K562 (cell line): ENCODE measurements around the gene TTLL9. TPM values are rescaled to one million over a fixed set of nuclear protein-coding genes. Genes with fewer than 3 reads are reported as not detected.
A peak's percentile ranks its signal among the peaks of the same experiment; 100 is the strongest.

Experiments used
- FOXK2 ChIP-seq, 2 experiments: fragments of 450-650 bp; IDR thresholded peaks in 1 of 2; conservative IDR thresholded peaks in 1 of 2; 2 replicates each; pipeline ENCODE4 v1.6.1; 2016; ENCODE audit warnings: low read depth in 2 of 2, mild to moderate bottlenecking in 1 of 2
- JUND ChIP-seq, 2 experiments: IDR thresholded peaks; 2 replicates in 1 of 2; 3 replicates in 1 of 2; pipeline ENCODE4 v1.6.1; 2011; ENCODE audit warnings: borderline replicate concordance in 2 of 2, low read depth in 2 of 2, low read length in 2 of 2, improper control_type of control experiment in 1 of 2, missing biosample characterization in 1 of 2, missing genetic modification characterization in 1 of 2, missing genetic modification reagents in 1 of 2
- MEIS2 ChIP-seq: fragments of 450-650 bp; IDR thresholded peaks from 2 replicates; pipeline ENCODE4 v1.6.1; 2014; ENCODE audit warnings: mild to moderate bottlenecking; ENCODE audit not compliant: partially characterized antibody
- MTA3 ChIP-seq: fragments of 450-650 bp; formaldehyde crosslinking; IDR thresholded peaks from 2 replicates; pipeline ENCODE4 v1.6.1; 2017; ENCODE audit warnings: mild to moderate bottlenecking, borderline replicate concordance
- PHF8 ChIP-seq: fragments of 200-600 bp; sonication (generic); IDR thresholded peaks from 2 replicates; pipeline ENCODE4 v1.6.1; 2012; ENCODE audit warnings: mixed run types, mild to moderate bottlenecking, inconsistent platforms, low read length, moderate library complexity, borderline replicate concordance
- PRPF4 ChIP-seq: fragments of 200-400 bp; formaldehyde crosslinking; IDR thresholded peaks from one replicate; pipeline ENCODE4 v1.6.1; 2017; ENCODE audit warnings: low read length, low read depth, mild to moderate bottlenecking; ENCODE audit not compliant: insufficient read depth, poor library complexity, severe bottlenecking
- SETDB1 ChIP-seq: IDR thresholded peaks from one replicate; pipeline ENCODE4 v1.6.1; 2012; ENCODE audit warnings: low read length, control low read depth, inconsistent platforms
- SMARCC2 ChIP-seq: fragments of 450-650 bp; IDR thresholded peaks from 2 replicates; pipeline ENCODE4 v1.6.1; 2017; ENCODE audit warnings: antibody characterized with exemption, moderate library complexity, mild to moderate bottlenecking, low read depth
- SREBF1 ChIP-seq: fragments of 150-350 bp; IDR thresholded peaks from 2 replicates; pipeline ENCODE4 v1.6.1; 2014; ENCODE audit warnings: antibody characterized with exemption, low read depth, low read length, borderline replicate concordance
- TAF7 ChIP-seq: fragments of 450-650 bp; IDR thresholded peaks from 2 replicates; pipeline ENCODE4 v1.6.1; 2016; ENCODE audit warnings: missing genetic modification characterization, missing compliant biosample characterization
- ZFX ChIP-seq: sonication (generic); formaldehyde crosslinking; IDR thresholded peaks from 2 replicates; pipeline ENCODE4 v1.8.0; 2022; ENCODE audit warnings: mild to moderate bottlenecking, missing genetic modification reagents, moderate library complexity
- ZNF23 ChIP-seq: fragments of 250-450 bp; sonication (Bioruptor Pico); IDR thresholded peaks from 2 replicates; pipeline ENCODE4 v1.4.0; 2020; ENCODE audit warnings: mild to moderate bottlenecking
- ZZZ3 ChIP-seq: fragments of 450-650 bp; IDR thresholded peaks from 2 replicates; pipeline ENCODE4 v1.6.1; 2016; ENCODE audit warnings: antibody characterized with exemption, mild to moderate bottlenecking, moderate library complexity
- polyA plus RNA-seq, 8 experiments: library from polyadenylated mRNA; depleted of rRNA in 4 of 8; stranded (reverse) in 5 of 8; unstranded in 3 of 8; fragments of >200 nt; fragmentation: Nextera tagmentation in 2 of 8; fragmentation: Illumina TruSeq in 1 of 8; extraction: Ambion mirVana in 2 of 8; extraction: Trizol in 1 of 8; gene quantifications; 2 replicates each; pipeline versions ENCODE4 v1.2.1 to v1.2.3, GENCODE V29; 2011 to 2014; ENCODE audit warnings: inconsistent platforms in 1 of 8, missing spikeins in 1 of 8
- total RNA-seq, 7 experiments: library from RNA; depleted of rRNA in 6 of 7; stranded (reverse); fragments of >200 nt in 6 of 7; fragmentation: Illumina TruSeq in 2 of 7; extraction: Trizol in 2 of 7; gene quantifications; 2 replicates each; pipeline versions ENCODE4 v1.2.1 to v1.2.3, GENCODE V29; 2011 to 2021; ENCODE audit warnings: low replicate concordance in 1 of 7
- TF ChIP-seq, protein P1 (sequence below): IDR thresholded peaks from 2 replicates; pipeline ENCODE4 v1.6.1; 2011; ENCODE audit warnings: borderline replicate concordance, low read depth, mild to moderate bottlenecking, moderate library complexity, low read length; ENCODE audit not compliant: insufficient read depth, poor library complexity, severe bottlenecking
- TF ChIP-seq, protein P2 (sequence below): fragments of 250-450 bp; sonication (Bioruptor Pico); IDR thresholded peaks from 2 replicates; pipeline ENCODE4 v1.4.0; 2020; ENCODE audit warnings: mild to moderate bottlenecking
- TF ChIP-seq, protein P3 (sequence below): sonication (generic); formaldehyde crosslinking; IDR thresholded peaks from 2 replicates; pipeline ENCODE4 v1.8.0; 2023; ENCODE audit warnings: missing genetic modification reagents, mild to moderate bottlenecking, borderline replicate concordance

TTLL9 gene
- total and polyA plus RNA-seq, 9 of the 15 experiments (the other 6 are each of a cell fraction or from before 2014, with no cell fraction given): 0.06 to 0.07 TPM; not detected in 7

DNA sequence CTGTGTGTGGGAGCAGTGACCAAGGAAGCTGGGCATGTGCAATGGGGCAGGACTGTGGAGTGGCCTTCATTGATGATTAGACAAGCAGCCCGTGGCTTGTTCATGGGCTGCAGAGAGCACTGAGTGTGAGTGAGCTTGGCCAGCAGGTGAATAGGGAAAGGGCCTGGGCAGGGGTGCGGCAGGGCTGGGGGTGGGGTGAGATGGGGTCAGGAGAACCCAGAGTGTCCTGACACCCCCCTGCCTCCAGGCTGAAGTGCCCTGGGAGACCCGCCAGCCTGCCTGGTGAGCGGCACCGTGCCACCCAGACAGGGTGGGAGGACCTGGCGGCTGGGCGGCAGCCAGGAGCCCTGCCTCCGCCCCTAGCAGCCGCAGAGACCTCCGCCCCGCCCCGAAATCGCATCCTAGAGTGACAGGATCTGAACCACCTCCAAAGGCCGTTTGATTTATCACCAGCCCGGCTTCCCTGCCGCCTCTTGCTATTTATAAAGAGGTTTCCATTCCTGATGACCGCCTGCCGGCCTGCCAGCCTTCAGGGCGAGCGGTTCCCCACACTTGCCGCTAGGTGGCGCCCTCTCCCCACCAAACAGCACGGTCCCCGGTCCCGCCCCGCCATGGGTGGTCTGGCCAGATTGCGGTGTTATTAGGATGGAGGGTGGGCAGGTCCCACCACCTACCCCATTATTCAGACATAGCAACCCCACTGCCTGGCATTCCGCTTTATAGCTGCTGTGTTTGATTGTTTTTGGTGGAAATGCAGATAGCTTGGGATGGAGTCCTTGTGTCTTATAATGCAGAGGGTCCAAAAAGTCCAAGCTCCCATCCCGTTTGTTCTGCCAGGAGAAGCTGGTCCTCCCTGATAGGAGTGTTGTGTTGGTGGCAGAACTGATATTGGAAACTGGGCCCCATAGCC, 47.8 kb upstream of the TTLL9 start (continued):
- TF ChIP-seq, protein P1, sequence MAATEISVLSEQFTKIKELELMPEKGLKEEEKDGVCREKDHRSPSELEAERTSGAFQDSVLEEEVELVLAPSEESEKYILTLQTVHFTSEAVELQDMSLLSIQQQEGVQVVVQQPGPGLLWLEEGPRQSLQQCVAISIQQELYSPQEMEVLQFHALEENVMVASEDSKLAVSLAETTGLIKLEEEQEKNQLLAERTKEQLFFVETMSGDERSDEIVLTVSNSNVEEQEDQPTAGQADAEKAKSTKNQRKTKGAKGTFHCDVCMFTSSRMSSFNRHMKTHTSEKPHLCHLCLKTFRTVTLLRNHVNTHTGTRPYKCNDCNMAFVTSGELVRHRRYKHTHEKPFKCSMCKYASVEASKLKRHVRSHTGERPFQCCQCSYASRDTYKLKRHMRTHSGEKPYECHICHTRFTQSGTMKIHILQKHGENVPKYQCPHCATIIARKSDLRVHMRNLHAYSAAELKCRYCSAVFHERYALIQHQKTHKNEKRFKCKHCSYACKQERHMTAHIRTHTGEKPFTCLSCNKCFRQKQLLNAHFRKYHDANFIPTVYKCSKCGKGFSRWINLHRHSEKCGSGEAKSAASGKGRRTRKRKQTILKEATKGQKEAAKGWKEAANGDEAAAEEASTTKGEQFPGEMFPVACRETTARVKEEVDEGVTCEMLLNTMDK: peak; percentile 42
- TF ChIP-seq SETDB1 (no peak), MTA3 (no peak), JUND (IDR thresholded peaks at IDR 0.05; ENCODE audit: borderline replicate concordance, low read depth, low read length) (peak; percentile 18; the same call in 1 of the 2 replicates), JUND (tag; IDR thresholded peaks at IDR 0.05; ENCODE audit: borderline replicate concordance, low read depth, low read length) (no peak), PRPF4 (no peak), SMARCC2 (no peak), ZNF23 (CRISPR knock-in tag) (no peak), ZZZ3 (no peak), PHF8 (no peak), ZFX (CRISPR knock-in tag) (no peak), SREBF1 (no peak), FOXK2 (conservative IDR thresholded peaks at IDR 0.05 in 1 of 2, IDR thresholded peaks at IDR 0.05 in 1 of 2; ENCODE audit: low read depth in 2 of 2) (no peak), TAF7 (tag) (no peak), MEIS2 (peak; percentile 77)
- TF ChIP-seq, protein P2, sequence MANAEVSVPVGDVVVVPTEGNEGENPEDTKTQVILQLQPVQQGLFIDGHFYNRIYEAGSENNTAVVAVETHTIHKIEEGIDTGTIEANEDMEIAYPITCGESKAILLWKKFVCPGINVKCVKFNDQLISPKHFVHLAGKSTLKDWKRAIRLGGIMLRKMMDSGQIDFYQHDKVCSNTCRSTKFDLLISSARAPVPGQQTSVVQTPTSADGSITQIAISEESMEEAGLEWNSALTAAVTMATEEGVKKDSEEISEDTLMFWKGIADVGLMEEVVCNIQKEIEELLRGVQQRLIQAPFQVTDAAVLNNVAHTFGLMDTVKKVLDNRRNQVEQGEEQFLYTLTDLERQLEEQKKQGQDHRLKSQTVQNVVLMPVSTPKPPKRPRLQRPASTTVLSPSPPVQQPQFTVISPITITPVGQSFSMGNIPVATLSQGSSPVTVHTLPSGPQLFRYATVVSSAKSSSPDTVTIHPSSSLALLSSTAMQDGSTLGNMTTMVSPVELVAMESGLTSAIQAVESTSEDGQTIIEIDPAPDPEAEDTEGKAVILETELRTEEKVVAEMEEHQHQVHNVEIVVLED (CRISPR knock-in tag): no peak
- TF ChIP-seq, protein P3, sequence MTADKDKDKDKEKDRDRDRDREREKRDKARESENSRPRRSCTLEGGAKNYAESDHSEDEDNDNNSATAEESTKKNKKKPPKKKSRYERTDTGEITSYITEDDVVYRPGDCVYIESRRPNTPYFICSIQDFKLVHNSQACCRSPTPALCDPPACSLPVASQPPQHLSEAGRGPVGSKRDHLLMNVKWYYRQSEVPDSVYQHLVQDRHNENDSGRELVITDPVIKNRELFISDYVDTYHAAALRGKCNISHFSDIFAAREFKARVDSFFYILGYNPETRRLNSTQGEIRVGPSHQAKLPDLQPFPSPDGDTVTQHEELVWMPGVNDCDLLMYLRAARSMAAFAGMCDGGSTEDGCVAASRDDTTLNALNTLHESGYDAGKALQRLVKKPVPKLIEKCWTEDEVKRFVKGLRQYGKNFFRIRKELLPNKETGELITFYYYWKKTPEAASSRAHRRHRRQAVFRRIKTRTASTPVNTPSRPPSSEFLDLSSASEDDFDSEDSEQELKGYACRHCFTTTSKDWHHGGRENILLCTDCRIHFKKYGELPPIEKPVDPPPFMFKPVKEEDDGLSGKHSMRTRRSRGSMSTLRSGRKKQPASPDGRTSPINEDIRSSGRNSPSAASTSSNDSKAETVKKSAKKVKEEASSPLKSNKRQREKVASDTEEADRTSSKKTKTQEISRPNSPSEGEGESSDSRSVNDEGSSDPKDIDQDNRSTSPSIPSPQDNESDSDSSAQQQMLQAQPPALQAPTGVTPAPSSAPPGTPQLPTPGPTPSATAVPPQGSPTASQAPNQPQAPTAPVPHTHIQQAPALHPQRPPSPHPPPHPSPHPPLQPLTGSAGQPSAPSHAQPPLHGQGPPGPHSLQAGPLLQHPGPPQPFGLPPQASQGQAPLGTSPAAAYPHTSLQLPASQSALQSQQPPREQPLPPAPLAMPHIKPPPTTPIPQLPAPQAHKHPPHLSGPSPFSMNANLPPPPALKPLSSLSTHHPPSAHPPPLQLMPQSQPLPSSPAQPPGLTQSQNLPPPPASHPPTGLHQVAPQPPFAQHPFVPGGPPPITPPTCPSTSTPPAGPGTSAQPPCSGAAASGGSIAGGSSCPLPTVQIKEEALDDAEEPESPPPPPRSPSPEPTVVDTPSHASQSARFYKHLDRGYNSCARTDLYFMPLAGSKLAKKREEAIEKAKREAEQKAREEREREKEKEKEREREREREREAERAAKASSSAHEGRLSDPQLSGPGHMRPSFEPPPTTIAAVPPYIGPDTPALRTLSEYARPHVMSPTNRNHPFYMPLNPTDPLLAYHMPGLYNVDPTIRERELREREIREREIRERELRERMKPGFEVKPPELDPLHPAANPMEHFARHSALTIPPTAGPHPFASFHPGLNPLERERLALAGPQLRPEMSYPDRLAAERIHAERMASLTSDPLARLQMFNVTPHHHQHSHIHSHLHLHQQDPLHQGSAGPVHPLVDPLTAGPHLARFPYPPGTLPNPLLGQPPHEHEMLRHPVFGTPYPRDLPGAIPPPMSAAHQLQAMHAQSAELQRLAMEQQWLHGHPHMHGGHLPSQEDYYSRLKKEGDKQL (CRISPR knock-in tag): no peak
